ENCODE data around the gene HK2.

GRCh38 chr2:74908748-74909444, 75.0 kb downstream of the HK2 start:
- TF ChIP-seq CTCF (IDR thresholded peaks at IDR 0.05) (no peak), POLR2A (IDR thresholded peaks at IDR 0.05) (no peak)

All from uterus (tissue), 2 donors.